Measurements from ENCODE around the gene TDRD7.
"Not testable (repeated sequence)": the region's sequence is repeated elsewhere in the genome, so short reads cannot be mapped to it uniquely, and the experiment has no call there.

TDRD7 gene

DNA sequence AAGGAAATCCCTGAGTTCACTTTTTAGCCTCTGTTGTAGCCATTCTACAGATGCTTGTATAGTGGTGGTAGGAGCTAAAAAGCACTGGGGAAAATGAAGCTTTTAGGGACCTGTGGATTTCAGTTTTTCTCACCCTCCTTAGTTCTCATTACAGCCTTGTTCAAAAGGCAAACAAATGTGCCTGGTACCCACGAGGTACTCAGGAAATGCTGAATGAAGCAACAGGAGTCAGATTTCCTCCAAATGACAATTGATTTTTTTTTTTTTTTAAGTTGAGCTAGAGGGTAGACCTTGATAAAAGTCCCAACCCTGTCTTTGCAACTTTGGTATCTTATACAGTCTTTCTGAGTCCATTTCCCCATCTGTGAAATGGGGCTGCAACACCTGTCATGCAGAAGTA lies 68.3 kb downstream of the TDRD7 start:
- DNase-seq, result no peak

DNA sequence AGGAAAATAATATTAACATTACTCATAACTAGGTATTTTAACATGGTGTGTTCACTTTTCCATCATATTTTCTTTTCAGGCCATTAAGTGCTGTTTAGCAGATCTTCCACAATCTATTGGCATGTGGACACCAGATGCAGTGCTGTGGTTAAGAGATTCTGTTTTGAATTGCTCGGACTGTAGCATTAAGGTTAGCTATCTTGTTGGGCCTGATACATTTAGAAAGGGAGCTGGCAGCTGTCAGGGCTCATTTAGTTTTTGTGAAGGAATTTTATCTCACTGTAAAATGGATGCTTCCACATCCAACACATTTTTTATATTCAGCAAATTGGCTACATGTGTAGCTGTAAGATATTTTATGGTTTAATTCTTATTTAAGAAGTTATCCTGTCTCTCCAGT lies 68.9 kb downstream of the TDRD7 start:
- no peak for DNase-seq

DNA sequence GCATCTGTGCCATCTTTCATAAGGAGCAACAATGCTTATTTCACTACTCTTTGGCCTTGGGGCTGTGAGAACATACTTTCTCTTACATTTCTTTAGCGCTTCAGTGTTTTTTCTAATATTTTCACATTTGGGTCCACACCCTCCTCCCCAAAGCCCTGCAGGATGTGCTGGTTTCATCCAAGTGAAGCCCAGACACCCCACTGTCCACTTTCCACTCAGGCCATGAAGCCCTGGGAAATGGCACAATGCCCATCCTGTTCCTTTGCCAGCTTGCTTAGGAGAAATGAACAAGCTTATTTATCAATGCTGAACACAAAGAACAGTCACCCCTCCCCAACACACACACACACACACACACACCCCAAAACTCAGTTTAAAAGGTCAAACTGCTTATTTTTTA lies 72.2 kb downstream of the TDRD7 start:
- DNase-seq, result no peak

DNA sequence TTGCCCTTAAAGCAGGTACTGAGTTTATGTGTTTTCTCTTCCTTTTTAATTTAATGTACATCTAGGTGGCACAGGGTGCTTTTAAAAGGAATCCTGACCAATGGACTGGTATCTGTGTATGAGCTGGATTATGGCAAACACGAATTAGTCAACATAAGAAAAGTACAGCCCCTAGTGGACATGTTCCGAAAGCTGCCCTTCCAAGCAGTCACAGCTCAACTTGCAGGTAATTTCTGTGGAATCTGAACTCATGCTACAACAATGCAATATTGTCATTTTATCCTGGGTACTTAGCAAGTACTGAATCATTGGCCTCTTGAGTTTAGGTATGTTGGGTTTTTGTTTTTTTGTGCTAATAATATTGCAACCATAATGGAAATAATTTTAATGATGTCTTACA lies 75.2 kb downstream of the TDRD7 start:
- no peak for DNase-seq

DNA sequence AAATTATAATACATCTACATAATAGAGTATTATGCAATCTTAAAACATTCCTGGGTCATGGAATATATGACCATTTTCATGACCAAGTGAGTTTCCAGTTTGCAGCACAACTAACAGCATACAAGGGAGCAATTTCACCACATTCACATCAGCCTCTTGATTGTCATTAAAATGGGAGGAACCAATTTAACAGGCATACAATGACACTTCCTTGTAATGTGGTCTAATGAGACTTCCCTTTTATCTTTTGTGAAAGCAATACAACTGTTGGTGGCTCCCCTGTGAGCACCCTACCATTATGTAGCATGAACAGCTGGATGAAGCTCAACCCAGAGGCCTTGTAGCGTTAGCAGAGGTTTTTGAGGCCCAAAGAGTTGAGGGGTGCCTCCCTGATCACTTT lies 76.0 kb downstream of the TDRD7 start:
- DNase-seq, result no peak

DNA sequence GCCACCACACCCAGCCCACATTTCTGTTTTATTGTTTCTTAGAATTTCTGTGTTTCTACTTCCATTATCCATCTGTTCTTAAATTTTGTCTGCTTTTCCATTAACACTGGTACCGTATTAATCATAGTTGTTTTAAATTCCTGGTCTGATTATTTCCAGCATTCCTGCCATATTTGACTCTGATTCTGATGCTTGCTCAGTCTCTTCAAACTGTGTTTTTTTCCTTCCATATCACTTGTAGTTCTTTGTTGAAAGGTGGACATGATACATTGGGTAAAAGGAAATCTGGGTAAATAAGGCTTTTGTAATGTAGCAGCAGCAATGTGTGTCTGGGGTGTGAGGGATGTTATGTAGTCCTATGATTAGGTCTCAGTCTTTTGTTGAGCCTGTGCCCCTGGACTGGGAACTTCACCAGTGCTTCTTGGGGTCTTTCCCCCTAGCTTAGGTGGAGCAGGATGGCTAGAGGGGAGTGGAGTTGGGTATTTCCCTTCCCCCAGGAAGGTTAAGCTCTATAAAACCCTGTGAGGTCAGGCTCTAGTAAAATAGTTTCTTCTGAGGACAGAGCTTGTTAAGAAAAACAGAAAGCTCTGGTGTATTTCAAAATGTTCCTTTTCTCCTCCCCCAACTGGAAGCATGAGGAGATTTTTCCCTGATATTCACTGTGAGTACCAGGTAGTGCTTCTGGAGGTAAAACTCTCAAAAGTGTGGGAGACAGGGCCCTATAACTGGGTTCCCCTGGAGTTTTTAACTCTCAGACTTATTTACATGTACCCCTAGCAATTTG lies 79.5 kb downstream of the TDRD7 start:
- no peak for DNase-seq

DNA sequence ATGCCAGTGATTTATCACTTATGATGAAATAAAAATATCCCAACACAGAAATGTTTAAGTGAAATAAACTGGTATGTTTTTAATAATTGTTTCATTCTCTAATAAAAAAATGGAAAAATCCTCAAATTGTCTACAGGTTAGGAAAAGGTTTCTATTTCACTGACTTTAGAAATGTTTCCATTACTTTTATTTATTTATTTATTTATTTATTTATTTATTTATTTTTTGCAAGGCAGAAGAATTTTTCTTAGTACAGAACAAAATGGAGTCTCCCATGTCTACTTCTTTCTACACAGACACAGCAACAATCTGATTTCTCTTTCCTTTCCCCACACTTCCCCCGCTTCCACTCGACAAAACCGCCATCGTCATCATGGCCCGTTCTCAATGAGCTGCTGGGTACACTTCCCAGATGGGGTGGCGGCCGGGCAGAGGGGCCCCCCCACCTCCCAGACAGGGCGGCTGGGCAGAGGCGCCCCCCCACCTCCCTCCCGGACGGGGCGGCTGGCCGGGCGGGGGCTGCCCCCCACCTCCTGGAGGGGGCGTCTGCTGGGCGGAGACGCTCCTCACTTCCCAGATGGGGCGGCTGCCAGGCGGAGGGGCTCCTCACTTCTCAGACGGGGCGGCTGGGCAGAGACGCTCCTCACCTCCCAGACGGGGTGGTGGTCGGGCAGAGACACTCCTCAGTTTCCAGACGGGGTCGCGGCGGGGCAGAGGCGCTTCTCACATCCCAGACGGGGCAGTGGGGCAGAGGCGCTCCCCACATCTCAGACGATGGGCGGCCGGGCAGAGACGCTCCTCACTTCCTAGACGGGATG lies 85.9 kb downstream of the TDRD7 start:
- not testable (repeated sequence) for DNase-seq

DNA sequence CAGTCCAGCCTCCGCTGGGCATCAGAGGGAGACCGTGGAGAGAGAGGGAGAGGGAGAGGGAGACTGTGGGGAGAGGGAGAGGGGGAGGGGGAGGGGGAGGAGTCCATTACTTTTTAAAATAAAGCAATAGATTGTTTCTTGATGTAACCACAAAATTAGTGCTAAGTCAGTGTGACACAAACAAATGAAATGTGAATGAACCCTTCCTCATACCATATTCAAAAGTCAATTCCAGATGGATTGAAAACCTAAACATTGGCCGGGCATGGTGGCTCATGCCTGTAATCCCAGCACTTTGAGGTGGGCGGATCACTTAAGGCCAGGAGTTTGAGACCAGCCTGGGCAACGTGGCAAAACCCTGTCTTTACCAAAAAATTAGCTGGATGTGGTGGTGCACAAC lies 87.0 kb downstream of the TDRD7 start:
- not testable (repeated sequence) for DNase-seq

DNA sequence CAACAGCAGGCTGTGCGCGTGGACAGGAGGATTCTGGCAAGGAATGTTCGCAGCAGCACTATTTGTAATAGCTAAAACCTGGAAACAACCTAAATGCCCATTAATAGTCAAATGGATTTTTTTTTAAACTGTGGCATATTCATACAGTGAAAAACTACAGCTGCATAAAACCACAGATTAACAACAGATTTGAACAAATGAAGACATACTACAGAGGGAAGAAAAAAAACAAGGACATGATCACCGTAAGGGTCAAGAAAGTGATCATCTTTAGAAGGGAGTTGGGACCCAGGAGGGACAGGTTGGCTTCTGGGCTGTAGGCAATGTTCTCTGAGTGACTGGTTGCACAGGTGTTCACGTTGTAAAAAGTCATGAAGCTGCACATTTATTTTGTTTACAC lies 88.4 kb downstream of the TDRD7 start:
- no peak for DNase-seq

DNA sequence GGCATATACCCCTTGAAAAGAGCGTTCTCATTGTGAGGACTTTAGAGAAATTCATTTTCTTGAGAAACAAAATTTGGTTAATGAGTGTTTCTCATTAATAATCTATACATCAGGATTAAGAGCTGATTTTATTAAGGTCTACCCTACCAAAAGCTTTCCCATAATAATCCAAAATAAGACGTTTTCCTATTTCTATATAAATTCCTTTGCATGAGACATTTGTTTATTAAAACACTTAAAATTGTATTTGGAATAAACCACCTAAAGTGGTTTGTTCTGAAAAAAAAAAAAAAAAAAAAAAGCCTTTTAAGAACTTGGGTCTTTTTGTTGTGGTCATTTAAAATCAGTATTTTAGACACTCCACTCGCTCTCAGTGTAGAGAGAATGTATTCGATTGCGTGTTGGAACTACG lies 88.9 kb downstream of the TDRD7 start:
- no peak for DNase-seq

DNA sequence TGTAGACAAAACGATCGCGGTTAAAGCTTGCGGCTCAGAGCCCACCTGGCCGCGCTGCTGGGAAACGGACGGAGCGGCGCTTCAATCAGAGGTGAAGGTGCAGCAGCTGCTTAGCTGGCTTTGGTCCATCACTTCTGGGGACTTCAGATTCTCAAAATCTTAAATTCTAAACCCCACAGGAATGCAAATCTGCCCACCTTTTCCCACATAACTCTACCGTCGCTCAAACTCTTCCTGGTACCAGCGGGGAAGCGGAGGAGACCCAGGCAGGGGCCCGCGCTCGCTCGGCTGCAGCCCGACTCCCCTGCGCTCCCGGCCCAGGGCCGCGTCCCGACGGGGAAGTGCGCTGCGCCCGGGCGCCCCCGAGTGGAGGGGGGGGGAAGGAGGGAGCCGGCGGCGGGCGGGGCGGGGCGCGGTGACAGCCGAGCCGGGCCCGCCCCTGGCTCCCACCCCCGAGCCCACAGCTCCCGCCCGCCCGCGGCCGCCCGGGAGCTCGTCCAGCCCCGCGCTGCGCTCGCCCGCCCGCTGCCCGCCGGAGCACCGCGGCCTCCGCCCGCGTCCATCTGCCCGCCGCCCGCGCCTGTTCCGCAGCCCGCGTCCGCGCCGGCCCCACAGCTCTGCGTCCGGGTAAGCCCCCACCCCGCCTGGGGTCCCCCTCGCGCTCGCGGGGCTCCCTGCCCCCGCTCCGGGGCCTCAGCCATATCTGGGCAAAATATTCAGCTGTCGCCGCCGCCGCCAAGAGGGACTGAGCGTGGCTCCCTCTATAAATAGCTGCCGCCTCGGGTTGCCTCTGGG lies 89.5 kb downstream of the TDRD7 start, which contains the start of gene TMOD1:
Gene TMOD1 (plus strand): TSS at position 490 of the 795 bp plus-strand sequence. CDS start 22,523 bp downstream, outside the sequence.
- DNase-seq, result peak; percentile 56

DNA sequence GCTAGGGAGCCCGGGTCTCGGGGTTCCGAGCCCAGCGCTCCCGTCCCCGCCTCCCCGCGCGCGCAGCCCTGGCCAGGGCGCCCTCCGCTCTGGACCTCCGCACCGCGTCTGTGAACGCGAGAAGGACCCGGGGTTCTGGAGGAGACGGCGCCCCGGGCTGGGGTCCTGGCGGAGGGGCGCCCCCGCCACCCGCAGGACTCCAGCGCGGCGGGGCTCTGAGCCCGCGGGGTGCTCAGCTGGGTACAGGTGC lies 90.0 kb downstream of the TDRD7 start:
- no peak for DNase-seq

DNA sequence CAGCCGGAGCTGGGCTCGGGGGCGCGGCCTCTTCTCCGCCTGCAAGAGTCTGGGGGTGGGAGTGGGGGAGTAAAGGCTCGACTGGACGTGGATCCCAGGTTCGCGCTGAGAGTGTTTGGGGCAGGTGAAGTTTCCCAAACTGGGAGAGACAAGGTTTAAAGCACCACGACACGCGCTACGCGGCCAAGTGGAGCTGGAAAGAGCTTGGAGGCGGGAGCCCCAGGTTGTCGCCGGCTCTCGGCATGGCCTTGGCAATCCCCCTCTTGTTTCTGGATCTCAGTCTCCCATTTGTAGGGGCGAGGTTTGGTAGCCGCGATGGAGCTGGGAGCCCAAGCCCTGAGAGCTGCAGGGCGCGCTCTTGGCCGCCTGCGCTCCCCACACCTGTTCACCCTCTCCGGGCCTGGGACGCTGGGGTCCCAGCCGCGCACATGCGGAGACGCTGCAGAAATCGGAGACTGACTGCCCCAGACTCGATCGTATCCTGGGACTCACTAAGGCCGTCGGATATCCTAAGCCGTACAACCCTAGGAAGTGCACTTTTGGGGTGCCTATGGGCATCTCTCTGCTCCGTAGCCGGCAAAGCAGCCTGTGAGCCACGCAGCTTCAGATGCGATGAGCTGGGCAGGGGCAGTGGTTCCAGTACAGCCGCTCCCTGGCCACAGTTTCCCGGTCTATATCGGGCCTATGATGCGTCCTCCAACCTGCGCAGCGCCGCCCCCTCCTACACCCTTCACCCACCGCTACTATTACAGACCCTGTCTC lies 90.5 kb downstream of the TDRD7 start:
- peak; percentile 41 for DNase-seq

DNA sequence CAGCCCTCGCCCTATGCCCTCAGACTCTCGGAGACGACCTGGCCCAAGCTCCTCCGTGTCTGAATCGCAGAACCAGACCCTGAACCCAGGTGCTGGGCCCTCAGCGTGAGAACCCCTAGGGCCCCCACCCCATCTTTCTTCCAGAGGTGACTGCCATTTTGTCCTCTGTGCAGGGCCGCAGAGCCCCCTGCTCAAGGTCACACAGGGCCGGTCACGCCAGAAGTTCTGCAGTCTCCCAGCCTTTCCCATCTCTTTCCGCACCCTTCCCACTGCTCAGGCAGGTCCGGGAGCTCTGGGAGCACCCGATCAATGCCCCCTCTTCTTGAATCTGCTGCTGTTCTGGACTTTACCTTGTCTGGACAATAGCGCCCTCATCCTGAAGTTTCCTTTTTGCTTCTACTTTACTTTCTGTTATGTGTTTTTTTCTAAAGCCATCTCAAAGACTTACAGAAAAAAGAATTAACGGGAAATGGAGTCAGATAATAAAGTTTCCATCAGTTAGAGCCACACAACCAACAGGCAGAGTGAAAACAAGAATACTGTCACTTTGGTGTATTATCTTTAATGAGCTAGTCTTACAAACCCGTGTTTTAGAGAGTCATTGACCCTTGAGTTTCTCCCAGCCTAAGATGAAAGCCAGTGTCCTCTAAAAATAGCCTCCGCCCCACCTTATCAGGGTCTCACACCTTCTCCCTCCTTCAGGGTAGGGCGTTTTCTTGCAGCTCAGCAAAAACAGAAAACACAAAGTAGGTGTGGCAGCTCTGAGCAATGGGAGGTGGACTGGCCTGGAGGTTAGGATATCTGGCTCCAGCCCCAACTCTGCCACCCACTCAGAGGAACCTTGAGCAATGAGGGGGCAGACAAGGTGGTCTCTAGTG lies 91.3 kb downstream of the TDRD7 start:
- no peak for DNase-seq

DNA sequence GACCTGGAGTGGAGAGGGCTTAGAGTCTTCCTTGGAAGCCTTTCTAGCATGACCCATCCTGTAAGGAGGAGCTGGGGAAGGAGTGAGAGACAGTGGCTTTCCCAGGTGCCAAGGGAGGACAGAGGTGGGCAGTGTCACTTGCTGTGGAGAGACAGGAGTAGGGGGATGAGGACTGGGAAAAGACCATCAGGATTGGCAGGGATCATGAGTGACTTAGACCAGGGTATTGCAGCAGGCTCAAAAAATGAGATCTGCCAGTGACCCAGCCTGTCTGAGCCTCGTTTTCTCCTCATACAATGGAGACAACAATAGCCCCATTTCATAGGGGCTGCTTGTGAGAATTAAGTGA lies 91.9 kb downstream of the TDRD7 start:
- DNase-seq, result no peak

DNA sequence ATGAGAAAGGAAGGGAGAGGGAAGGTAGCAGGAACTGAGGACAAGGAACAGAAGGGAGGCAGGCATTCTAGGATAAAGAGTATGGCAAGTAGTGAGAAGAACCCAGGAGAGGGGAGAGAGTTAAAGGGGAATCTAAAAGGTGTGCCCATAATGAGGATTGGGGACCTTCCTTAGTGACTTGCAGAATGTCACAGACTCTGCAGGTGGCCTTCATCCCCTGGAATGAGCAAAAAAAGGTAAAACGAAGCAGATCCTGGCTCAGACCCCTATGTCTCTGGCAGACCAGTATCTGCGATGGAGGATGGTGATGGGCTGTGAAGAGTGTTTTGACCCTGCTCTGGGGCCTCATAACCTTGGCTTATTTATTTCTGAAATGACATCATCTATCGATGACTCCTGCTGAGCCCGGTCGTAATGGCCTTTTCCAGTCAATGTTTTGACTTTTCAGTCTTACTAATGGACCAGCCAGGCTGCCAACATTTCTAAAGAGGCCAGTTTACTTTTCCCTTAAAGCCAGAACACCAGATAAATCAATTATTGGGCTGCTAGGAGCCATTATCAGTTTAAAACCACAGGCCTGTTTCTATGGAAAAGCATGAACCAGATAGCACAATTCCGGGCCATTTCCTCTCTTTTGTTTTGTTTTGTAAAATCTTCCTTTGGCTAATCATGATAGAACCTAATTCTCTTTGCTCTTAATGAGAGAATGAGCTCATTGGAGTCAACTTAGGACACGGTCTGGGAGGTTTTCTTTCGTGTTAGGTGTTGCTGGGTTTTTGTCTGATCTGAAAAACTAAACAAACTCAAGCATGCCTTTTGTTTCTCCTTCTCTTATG lies 92.7 kb downstream of the TDRD7 start:
- no peak for DNase-seq

DNA sequence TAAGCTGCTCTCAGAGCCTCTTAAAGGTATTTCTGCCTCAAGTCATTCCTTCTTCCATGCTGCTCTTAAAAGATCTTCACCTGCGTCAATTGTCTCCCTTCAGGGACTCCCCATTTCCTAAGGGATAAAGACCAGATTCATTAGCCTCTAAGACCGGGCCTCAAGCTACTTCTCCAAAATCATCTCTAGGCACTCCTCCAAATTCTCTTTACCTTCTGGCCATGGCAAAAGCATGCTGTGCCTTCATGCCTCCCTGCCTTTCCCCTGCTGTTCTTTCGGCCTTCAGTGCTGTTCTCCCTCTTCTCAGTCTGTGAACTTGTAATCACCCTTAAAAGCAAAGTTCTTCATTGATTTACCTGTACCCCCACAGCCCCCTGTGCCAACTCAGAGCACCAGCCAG lies 93.9 kb downstream of the TDRD7 start:
- no peak for DNase-seq

DNA sequence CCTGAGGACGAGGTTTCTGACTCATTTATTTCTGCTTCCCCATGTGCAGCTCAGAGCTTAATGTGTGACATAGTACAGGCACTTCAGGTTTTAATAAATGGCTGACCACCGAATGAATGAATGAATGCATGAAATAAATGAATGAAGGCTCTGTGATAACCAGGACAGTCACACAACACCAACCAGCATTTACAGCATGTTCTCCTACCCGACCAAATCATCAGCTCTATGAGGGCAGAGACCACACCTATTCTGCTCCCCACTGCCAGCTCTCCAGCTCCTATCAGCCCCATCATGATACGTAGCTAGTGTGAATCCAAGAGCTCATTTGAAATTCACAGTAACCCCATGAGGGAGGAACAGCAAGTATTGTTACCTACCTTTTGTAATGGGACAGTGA lies 94.4 kb downstream of the TDRD7 start:
- DNase-seq, result no peak

DNA sequence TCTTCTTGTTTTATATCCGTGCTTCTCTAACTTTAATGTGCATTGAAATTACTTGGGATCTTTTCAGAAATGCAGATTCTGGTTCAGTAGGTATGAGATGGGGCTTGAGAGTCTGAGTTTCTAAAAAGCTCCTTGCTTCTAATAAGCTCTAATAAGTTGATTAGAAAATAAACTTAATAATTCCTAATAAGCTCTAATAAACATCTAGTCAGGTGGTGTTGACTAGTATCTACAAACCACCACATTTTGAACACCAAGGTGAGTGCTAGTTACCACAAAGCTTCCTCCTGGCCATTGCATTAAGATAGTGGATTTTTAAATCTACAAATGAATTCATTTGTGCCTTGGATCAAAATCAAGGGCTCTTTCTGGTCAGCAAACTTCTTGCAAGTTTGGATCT lies 94.9 kb downstream of the TDRD7 start:
- no peak for DNase-seq

DNA sequence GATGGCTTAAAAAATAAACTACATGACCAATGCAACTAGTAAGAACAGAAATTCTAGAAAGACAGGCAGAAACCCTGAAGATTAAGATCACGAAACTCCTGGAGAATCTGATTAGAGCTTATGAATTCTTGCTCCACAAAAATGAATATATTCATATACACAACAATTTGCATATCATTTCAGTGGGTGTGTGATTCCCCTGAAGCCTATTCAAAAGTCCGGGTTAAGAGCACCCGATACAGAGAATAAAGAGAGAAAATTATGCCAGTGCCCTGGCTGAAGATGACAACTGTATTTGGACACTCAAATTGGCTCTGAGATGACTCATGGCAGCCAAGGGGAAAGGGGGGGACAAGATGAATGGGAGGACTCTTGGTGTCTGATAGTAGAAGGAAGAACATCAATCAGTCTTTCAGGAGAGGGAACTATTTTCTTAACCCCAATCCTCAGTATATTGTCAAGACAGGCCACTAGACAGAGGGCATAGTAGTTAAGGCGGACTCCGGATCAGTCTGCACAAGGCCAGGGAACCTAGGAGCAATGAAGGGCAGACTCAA lies 95.6 kb downstream of the TDRD7 start:
- no peak for DNase-seq

DNA sequence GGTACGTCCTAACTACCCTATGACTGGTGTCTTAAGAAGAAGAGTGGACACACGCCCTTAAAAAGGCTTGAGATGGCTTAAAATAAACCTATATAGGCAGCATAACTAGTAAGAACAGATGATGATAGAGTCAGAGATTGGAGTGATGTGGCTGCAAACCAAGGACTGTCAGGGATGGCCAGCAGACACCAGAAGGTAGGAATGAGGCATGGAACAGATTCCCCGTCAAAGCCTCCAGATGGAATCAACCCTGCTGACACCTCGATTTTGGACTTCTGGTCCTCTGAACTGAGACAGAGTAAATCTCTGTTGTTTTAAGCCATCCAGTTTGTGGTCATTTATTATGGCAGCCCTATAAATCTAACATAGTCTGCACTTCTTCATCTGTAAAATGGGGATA lies 97.0 kb downstream of the TDRD7 start:
- DNase-seq, result no peak
